K562 (cell line): ENCODE measurements around the gene COL4A5. TPM values are rescaled to one million over a fixed set of nuclear protein-coding genes. Genes with fewer than 3 reads are reported as not detected.

ENCODE experiments used
- ATAC-seq: fragments of 200-7000 bp; cut with Tn5 transposase; 3 replicates; pipeline ENCODE4 v1.9.1; 2020; ENCODE audit warnings: moderate library complexity
- BruUV-seq: library from RNA; stranded (reverse); fragments of 400-500 nt; replicated peaks from 2 replicates; lab custom pipeline; 2021; lab: Mats Ljungman, UMichigan
- CTCF ChIA-PET: fragments of 300-600 bp; formaldehyde crosslinking; extraction: SDS; loops from one replicate; lab custom pipeline; 2021; ENCODE audit warnings: low intra/inter-chr PET ratio; lab: Yijun Ruan, JAX
- POLR2A ChIA-PET: fragments of 300-600, 350-650 bp; sonication (Branson Sonifier 250); formaldehyde crosslinking; extraction: SDS; loops from one replicate; lab custom pipeline; 2021; ENCODE audit warnings: antibody characterized with exemption, inconsistent platforms; lab: Yijun Ruan, JAX
- DNase-seq, 4 experiments: peaks; one replicate each; pipeline versions ENCODE4 v3.0.0 to v3.0.0-alpha.2; 2011 to 2018; ENCODE audit warnings: low spot score in 3 of 4, mixed read lengths in 3 of 4; ENCODE audit errors: extremely low read depth in 1 of 4
- FAIRE-seq: peaks from 2 replicates; lab custom pipeline; 2011; peaks lifted over from hg19 to GRCh38; lab: Jason Lieb, UNC
- H2AFZ ChIP-seq: 2 replicates; pipeline ENCODE4 v1.6.0; 2011; ENCODE audit warnings: low read depth, low read length, control low read depth, inconsistent platforms
- H3K27ac ChIP-seq: fragments of 200-600 bp; 3 replicates; pipeline ENCODE4 v1.8.0; 2011; ENCODE audit warnings: low read depth, mild to moderate bottlenecking, control low read depth, inconsistent platforms, low read length, moderate library complexity, mixed read lengths; ENCODE audit errors: extremely low read depth
- H3K27me3 ChIP-seq, 2 experiments: fragments of 300-600 bp in 1 of 2; 2 replicates in 1 of 2; 3 replicates in 1 of 2; pipeline versions ENCODE4 v1.6.0 to v1.8.0; 2011; ENCODE audit warnings: inconsistent platforms in 2 of 2, low read length in 2 of 2, mild to moderate bottlenecking in 1 of 2, mixed read lengths in 1 of 2, moderate library complexity in 1 of 2; ENCODE audit not compliant: control insufficient read depth in 2 of 2, insufficient read depth in 2 of 2
- H3K36me3 ChIP-seq: fragments of 300-600 bp; 3 replicates; pipeline ENCODE4 v1.8.0; 2011; ENCODE audit warnings: mild to moderate bottlenecking, low read length, inconsistent platforms; ENCODE audit not compliant: control insufficient read depth, insufficient read depth
- H3K4me1 ChIP-seq, 2 experiments: fragments of 200-600 bp in 1 of 2; replicated peaks in 1 of 2; 2 replicates in 1 of 2; 3 replicates in 1 of 2; pipeline versions ENCODE4 v1.5.1 to v1.8.0; 2011; ENCODE audit warnings: inconsistent platforms in 2 of 2, low read length in 2 of 2, mild to moderate bottlenecking in 1 of 2, mixed read lengths in 1 of 2, moderate library complexity in 1 of 2; ENCODE audit not compliant: control insufficient read depth in 2 of 2, insufficient read depth in 2 of 2
- H3K4me2 ChIP-seq: 2 replicates; pipeline ENCODE4 v1.6.1; 2011; ENCODE audit warnings: low read length, control low read depth, inconsistent platforms, mixed read lengths; ENCODE audit not compliant: insufficient read depth
- H3K4me3 ChIP-seq: fragments of 200-600 bp; sonication (generic), shearing (Covaris generic); 2 replicates; pipeline ENCODE4 v1.5.1; 2016; ENCODE audit warnings: control low read depth, inconsistent platforms
- H3K79me2 ChIP-seq: fragments of 200-600 bp; 3 replicates; pipeline ENCODE4 v1.8.0; 2011; ENCODE audit warnings: low read length, inconsistent platforms; ENCODE audit not compliant: control insufficient read depth, insufficient read depth
- H3K9ac ChIP-seq, 2 experiments: 2 replicates each; pipeline versions ENCODE4 v1.6.0 to v1.6.1; 2011; ENCODE audit warnings: low read depth in 2 of 2, low read length in 2 of 2, control low read depth in 1 of 2, inconsistent platforms in 1 of 2, mild to moderate bottlenecking in 1 of 2, mixed read lengths in 1 of 2; ENCODE audit not compliant: insufficient read depth in 1 of 2
- H3K9me1 ChIP-seq: one replicate; pipeline ENCODE4 v1.6.0; 2011; ENCODE audit warnings: inconsistent platforms, mild to moderate bottlenecking, low read length, moderate library complexity; ENCODE audit not compliant: control insufficient read depth, insufficient read depth
- H3K9me3 ChIP-seq: replicated peaks from 2 replicates; pipeline ENCODE4 v1.5.1; 2011; ENCODE audit warnings: low read depth, low read length, inconsistent platforms; ENCODE audit not compliant: control insufficient read depth, insufficient read depth
- H4K20me1 ChIP-seq: replicated peaks from 2 replicates; pipeline ENCODE4 v1.6.1; 2011; ENCODE audit warnings: low read length, inconsistent platforms, mixed read lengths; ENCODE audit not compliant: control insufficient read depth, insufficient read depth
- CBFB ChIP-seq: sonication (generic); formaldehyde crosslinking; IDR thresholded peaks from 2 replicates; pipeline ENCODE4 v1.4.0; 2020; ENCODE audit warnings: mild to moderate bottlenecking, missing genetic modification reagents
- HOXB6 ChIP-seq: fragments of 250-450 bp; sonication (Bioruptor Pico); IDR thresholded peaks from 2 replicates; pipeline ENCODE4 v1.5.1; 2022; ENCODE audit warnings: mild to moderate bottlenecking, borderline replicate concordance
- KAT7 ChIP-seq: sonication (generic); formaldehyde crosslinking; IDR thresholded peaks from 2 replicates; pipeline ENCODE4 v1.8.0; 2022; ENCODE audit warnings: missing genetic modification reagents, mild to moderate bottlenecking, borderline replicate concordance
- L3MBTL2 ChIP-seq: fragments of 450-650 bp; IDR thresholded peaks from 2 replicates; pipeline ENCODE4 v1.6.1; 2016; ENCODE audit warnings: mild to moderate bottlenecking, moderate library complexity
- PHB2 ChIP-seq: fragments of 450-650 bp; IDR thresholded peaks from 2 replicates; pipeline ENCODE4 v1.6.1; 2017; ENCODE audit warnings: low read depth
- PHTF2 ChIP-seq: fragments of 250-450 bp; sonication (Bioruptor Pico); IDR thresholded peaks from 2 replicates; pipeline ENCODE4 v1.5.0; 2021; ENCODE audit warnings: mild to moderate bottlenecking
- SAP30 ChIP-seq: fragments of 200-600 bp; sonication (generic); IDR thresholded peaks from 2 replicates; pipeline ENCODE4 v1.6.1; 2012; ENCODE audit warnings: borderline replicate concordance, low read depth, mild to moderate bottlenecking, moderate library complexity, low read length, control low read depth, inconsistent platforms; ENCODE audit not compliant: insufficient read depth, poor library complexity, severe bottlenecking
- TEAD2 ChIP-seq: fragments of 450-650 bp; IDR thresholded peaks from 2 replicates; pipeline ENCODE4 v1.6.1; 2016; ENCODE audit warnings: missing genetic modification characterization, control low read depth, missing compliant biosample characterization
- WGBS: fragments of 100-300 bp; shearing (Covaris generic); methylation state at CpG from one replicate; pipeline ENCODE4 v1.1.6; 2016; ENCODE audit warnings: low coverage, mixed read lengths; ENCODE audit not compliant: insufficient coverage; ENCODE audit errors: missing lambda C conversion rate; 5-methylcytosine and 5-hydroxymethylcytosine counted together
- in situ Hi-C: fragments of 300-500 bp; cut with MboI; formaldehyde crosslinking; loops from 4 replicates; pipeline ENCODE4 v1.15.0; 2018; ENCODE audit warnings: inconsistent platforms, mixed read lengths
- intact Hi-C: fragments of 100-400 bp; cut with micrococcal nuclease; formaldehyde crosslinking; loops from 2 replicates; pipeline ENCODE4 v1.14.2; 2022
- polyA plus RNA-seq, 8 experiments: library from polyadenylated mRNA; depleted of rRNA in 4 of 8; stranded (reverse) in 5 of 8; unstranded in 3 of 8; fragments of >200 nt; fragmentation: Nextera tagmentation in 2 of 8; fragmentation: Illumina TruSeq in 1 of 8; extraction: Ambion mirVana in 2 of 8; extraction: Trizol in 1 of 8; gene quantifications; 2 replicates each; pipeline versions ENCODE4 v1.2.1 to v1.2.3, GENCODE V29; 2011 to 2014; ENCODE audit warnings: inconsistent platforms in 1 of 8, missing spikeins in 1 of 8
- total RNA-seq, 7 experiments: library from RNA; depleted of rRNA in 6 of 7; stranded (reverse); fragments of >200 nt in 6 of 7; fragmentation: Illumina TruSeq in 2 of 7; extraction: Trizol in 2 of 7; gene quantifications; 2 replicates each; pipeline versions ENCODE4 v1.2.1 to v1.2.3, GENCODE V29; 2011 to 2021; ENCODE audit warnings: low replicate concordance in 1 of 7
- TF ChIP-seq, protein P1 (sequence below), 2 experiments: fragments of 450-650 bp in 1 of 2; sonication (generic) in 1 of 2; formaldehyde crosslinking in 1 of 2; IDR thresholded peaks; 2 replicates each; pipeline versions ENCODE4 v1.7.1 to v1.9.0; 2016 to 2022; ENCODE audit warnings: inconsistent platforms in 1 of 2, mild to moderate bottlenecking in 1 of 2, missing genetic modification reagents in 1 of 2
- TF ChIP-seq, protein P2 (sequence below): fragments of 450-650 bp; IDR thresholded peaks from 2 replicates; pipeline ENCODE4 v1.6.1; 2016; ENCODE audit warnings: antibody characterized with exemption
- TF ChIP-seq, protein P3 (sequence below): fragments of 250-450 bp; sonication (Bioruptor Pico); IDR thresholded peaks from 2 replicates; pipeline ENCODE4 v1.5.0; 2020; ENCODE audit warnings: mild to moderate bottlenecking

Gene COL4A5
- total and polyA plus RNA-seq, 9 of the 15 experiments (the other 6 are each of a cell fraction or from before 2014, with no cell fraction given) = 0.66 to 2.5 (median 1.8) TPM

DNA sequence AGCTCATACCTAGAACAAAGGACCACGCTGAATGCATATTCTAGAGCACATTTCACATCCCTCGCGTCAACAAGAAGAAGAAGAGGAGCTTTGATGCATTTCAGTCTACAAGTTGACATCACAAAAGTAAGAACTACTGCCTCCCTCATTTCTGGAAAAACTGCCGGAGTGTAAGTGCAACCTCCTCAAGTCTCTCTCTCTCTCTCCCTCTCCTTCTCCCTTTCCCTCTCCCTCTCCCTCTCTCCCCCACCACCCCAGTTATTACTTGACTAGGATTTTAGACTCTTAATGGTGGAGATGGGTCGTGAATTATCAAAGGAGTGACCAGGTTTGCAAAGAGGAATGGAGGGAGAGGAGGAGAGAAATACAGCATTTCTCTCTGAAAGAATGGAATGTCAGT is 298.1 kb downstream of the COL4A5 start:
- DNase-seq (no peak), ATAC-seq (no peak), FAIRE-seq (no peak)
- Histone ChIP-seq H2AFZ (no peak overlapping the region), H3K36me3 (no peaks in the 10 kb centered on the region), H4K20me1 (no peaks in the 10 kb centered on the region), H3K9ac (no peak overlapping the region), H3K27ac (no peak overlapping the region), H3K79me2 (no peaks in the 10 kb centered on the region), H3K4me1 (peaks cover 0 to 10% of the 10 kb centered on the region in 2 experiments; a peak in 2 of 5 replicates), H3K9me1 (no peaks in the 10 kb centered on the region), H3K27me3 (peaks cover 0 to 16% of the 10 kb centered on the region in 2 experiments; a peak in 2 of 5 replicates), H3K9me3 (no peaks in the 10 kb centered on the region), H3K4me3 (no peak overlapping the region), H3K4me2 (no peak overlapping the region)
- intact Hi-C loops (no loop called here), in situ Hi-C loops (no loop called here)
- ChIA-PET POLR2A (no interaction called here), CTCF (no interaction called here)
- 8% methylated on average over 3 of the region's 5 CpGs for WGBS
- no TSS peak for BruUV-seq
- TF ChIP-seq SAP30 (no peak), KAT7 (no peak), CBFB (CRISPR knock-in tag) (no peak), PHTF2 (CRISPR knock-in tag) (no peak), TEAD2 (no peak), HOXB6 (CRISPR knock-in tag) (no peak), L3MBTL2 (no peak), PHB2 (no peak)
- TF ChIP-seq, protein P1, sequence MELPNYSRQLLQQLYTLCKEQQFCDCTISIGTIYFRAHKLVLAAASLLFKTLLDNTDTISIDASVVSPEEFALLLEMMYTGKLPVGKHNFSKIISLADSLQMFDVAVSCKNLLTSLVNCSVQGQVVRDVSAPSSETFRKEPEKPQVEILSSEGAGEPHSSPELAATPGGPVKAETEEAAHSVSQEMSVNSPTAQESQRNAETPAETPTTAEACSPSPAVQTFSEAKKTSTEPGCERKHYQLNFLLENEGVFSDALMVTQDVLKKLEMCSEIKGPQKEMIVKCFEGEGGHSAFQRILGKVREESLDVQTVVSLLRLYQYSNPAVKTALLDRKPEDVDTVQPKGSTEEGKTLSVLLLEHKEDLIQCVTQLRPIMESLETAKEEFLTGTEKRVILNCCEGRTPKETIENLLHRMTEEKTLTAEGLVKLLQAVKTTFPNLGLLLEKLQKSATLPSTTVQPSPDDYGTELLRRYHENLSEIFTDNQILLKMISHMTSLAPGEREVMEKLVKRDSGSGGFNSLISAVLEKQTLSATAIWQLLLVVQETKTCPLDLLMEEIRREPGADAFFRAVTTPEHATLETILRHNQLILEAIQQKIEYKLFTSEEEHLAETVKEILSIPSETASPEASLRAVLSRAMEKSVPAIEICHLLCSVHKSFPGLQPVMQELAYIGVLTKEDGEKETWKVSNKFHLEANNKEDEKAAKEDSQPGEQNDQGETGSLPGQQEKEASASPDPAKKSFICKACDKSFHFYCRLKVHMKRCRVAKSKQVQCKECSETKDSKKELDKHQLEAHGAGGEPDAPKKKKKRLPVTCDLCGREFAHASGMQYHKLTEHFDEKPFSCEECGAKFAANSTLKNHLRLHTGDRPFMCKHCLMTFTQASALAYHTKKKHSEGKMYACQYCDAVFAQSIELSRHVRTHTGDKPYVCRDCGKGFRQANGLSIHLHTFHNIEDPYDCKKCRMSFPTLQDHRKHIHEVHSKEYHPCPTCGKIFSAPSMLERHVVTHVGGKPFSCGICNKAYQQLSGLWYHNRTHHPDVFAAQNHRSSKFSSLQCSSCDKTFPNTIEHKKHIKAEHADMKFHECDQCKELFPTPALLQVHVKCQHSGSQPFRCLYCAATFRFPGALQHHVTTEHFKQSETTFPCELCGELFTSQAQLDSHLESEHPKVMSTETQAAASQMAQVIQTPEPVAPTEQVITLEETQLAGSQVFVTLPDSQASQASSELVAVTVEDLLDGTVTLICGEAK (IDR thresholded peaks at IDR 0.05) = no peak
- TF ChIP-seq, protein P1 (CRISPR knock-in tag; IDR thresholded peaks at IDR 0.05) = no peak
- TF ChIP-seq, protein P2, sequence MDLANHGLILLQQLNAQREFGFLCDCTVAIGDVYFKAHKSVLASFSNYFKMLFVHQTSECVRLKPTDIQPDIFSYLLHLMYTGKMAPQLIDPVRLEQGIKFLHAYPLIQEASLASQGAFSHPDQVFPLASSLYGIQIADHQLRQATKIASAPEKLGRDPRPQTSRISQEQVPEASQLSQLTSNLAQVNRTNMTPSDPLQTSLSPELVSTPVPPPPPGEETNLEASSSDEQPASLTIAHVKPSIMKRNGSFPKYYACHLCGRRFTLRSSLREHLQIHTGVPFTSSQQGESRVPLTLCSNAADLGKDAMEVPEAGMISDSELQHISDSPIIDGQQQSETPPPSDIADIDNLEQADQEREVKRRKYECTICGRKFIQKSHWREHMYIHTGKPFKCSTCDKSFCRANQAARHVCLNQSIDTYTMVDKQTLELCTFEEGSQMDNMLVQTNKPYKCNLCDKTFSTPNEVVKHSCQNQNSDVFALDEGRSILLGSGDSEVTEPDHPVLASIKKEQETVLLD = no peak
- TF ChIP-seq, protein P3, sequence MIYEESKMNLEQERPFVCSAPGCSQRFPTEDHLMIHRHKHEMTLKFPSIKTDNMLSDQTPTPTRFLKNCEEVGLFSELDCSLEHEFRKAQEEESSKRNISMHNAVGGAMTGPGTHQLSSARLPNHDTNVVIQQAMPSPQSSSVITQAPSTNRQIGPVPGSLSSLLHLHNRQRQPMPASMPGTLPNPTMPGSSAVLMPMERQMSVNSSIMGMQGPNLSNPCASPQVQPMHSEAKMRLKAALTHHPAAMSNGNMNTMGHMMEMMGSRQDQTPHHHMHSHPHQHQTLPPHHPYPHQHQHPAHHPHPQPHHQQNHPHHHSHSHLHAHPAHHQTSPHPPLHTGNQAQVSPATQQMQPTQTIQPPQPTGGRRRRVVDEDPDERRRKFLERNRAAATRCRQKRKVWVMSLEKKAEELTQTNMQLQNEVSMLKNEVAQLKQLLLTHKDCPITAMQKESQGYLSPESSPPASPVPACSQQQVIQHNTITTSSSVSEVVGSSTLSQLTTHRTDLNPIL (CRISPR knock-in tag) = no peak
